SU-DHL-6 (cell line): ENCODE measurements around the gene KRTAP12-1.

Source experiments
- CTCF ChIP-seq: fragments of 200-600 bp; sonication (generic); IDR thresholded peaks from one replicate; pipeline ENCODE4 v1.5.1; 2017; ENCODE audit warnings: antibody characterized with exemption, mild to moderate bottlenecking, low read length, moderate library complexity; ENCODE audit not compliant: insufficient read depth, poor library complexity, severe bottlenecking
- EZH2phosphoT487 ChIP-seq: fragments of 200-600 bp; sonication (generic), shearing (Covaris generic); conservative IDR thresholded peaks from 2 replicates; pipeline ENCODE4 v1.6.1; 2018; ENCODE audit warnings: mild to moderate bottlenecking, antibody characterized with exemption, low read length, moderate library complexity, mixed read lengths

DNA sequence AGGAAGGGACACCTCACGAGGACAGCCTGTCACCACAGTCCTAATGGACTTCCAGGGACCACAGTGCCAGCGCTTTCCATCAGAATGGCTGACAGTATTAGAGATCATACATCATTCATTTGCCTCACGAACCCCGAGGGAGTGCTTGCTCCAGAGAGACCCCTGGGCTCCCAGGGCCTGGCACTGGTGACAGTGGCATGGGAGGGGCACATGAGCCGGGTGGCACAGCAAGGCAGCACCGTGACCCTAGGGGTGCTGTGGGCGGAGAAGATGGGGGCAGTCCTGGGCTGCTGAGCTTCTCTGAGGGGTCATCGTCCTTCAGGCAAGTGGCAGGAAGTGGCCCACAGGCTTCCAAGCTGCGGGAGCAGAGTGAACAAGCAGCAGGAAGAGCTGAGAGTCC lies 45.8 kb upstream of the KRTAP12-1 start:
- TF ChIP-seq CTCF (no peak), EZH2phosphoT487 (no peak)
